NCI-H1105 treated with DMSO at 0.1 percent for 48 hours (cell line): ENCODE results near the gene DISC1.
A peak's percentile ranks its signal among the peaks of the same experiment; 100 is the strongest.
"Not testable (repeated sequence)": the region's sequence is repeated elsewhere in the genome, so short reads cannot be mapped to it uniquely, and the experiment has no call there.

Experiments
- DNase-seq: peaks from one replicate; lab custom pipeline; 2025; lab: John Stamatoyannopoulos, UW

The DISC1 gene

DNA sequence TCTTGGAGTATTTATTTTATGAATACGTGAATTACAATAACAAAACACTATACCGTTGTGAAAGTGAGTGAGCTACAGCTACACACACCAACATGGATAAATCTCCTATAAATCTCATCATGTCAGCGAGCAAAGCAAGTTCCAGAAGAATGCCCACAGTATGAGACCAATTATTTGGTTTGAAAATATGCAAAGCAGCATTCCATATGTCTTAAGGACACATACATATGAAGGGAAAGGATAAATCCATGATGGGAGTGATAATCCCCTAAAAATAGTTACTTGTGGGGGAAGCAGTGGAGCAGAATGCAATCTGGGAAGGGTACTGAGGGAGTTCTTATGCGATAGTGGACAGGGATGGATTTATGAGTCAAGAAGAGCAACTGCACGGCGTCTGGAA lies 261.3 kb downstream of the DISC1 start:
- no peak for DNase-seq

GRCh38 chr1:231890791-231891190 lies 264.2 kb downstream of the DISC1 start:
- no peak for DNase-seq

GRCh38 chr1:231893400-231894102 lies 267.0 kb downstream of the DISC1 start:
- no peak for DNase-seq

DNA sequence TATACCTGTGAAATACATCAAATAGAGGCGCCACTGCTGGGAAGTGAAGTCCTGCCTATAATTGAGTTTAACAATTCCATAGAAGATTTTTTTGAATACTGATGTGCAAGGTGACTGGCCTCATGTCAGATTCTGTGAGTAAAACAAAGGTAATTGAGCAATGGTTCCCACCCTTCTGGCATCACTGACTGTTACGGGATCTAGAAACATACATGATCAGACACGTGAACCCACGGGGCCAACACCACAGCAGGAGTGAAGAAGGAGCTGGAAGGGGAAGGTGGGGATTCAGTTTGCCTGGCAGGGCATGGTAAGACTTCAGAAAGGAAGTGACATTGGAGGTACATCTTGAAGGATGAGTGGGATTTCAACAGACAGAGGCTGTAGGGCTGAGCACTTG lies 270.2 kb downstream of the DISC1 start:
- no peak for DNase-seq

- DNase-seq = no peak
Observed at GRCh38 chr1:231899046-231899445, 272.5 kb downstream of the DISC1 start.

DNA sequence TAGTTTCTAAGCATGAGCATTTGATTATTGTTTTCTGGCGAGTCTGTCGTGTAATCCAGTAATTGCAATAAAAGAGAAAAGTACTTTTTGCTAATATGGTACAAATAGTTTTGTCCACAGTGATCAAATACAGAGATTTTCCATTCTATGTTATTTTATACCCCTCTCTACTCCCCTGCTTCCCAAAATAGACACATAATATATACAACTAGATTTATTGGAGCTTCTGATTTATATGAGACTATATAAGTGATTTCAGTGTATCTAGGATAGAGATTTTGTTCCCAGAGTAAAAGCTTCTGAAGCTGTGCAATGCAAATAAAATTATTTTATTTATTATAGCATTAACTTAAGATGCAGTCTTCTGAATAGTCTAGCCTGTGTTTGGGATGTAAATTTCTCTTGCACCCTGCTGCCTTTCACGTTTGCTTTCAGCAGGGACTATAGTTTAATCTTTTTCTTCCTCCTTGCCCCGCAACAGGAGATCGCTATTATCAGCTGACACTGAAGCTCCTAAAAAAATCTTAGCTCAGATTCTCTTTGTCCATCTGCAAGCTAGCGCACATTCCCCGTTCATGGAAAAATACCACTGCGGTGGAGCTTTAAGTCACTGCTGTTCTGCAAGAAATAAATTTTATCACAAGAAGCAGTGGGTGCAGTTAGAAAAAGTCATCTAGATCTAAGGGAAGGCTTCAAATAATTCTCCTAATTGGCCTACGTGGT lies 273.3 kb downstream of the DISC1 start:
- no peak for DNase-seq

- DNase-seq = no peak
Observed at GRCh38 chr1:231903586-231904081, 277.0 kb downstream of the DISC1 start.

- DNase-seq = not testable (repeated sequence)
Observed at GRCh38 chr1:231907310-231907709, 280.7 kb downstream of the DISC1 start.

- no peak for DNase-seq
Observed at GRCh38 chr1:231913493-231913892, 286.9 kb downstream of the DISC1 start.

- DNase-seq = no peak
Observed at GRCh38 chr1:231918239-231919015, 291.8 kb downstream of the DISC1 start.

- DNase-seq = no peak
Observed at GRCh38 chr1:231919239-231919885, 292.8 kb downstream of the DISC1 start.

DNA sequence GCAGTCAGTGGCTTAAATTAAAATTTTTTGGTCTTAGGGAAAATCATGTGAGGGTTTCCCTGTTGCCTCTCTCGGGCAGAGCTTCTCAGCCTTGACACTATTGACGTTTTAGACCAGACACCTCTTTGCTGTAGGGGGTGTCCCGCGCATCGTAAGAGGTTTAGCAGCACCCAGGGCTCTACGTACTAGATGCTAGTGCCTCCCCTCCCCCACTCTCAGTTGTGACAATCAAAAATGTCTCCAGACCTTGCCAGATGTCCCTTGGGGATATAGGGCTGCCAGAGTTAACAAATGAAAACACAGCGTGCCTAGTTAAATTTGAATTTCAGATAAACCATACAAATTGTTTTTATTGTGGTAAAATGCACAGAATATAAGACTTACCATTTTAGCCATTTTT lies 293.3 kb downstream of the DISC1 start:
- DNase-seq = no peak

GRCh38 chr1:231921646-231922345 lies 295.2 kb downstream of the DISC1 start:
- DNase-seq = no peak

- no peak for DNase-seq
Observed at GRCh38 chr1:231923491-231924041, 297.0 kb downstream of the DISC1 start.

DNA sequence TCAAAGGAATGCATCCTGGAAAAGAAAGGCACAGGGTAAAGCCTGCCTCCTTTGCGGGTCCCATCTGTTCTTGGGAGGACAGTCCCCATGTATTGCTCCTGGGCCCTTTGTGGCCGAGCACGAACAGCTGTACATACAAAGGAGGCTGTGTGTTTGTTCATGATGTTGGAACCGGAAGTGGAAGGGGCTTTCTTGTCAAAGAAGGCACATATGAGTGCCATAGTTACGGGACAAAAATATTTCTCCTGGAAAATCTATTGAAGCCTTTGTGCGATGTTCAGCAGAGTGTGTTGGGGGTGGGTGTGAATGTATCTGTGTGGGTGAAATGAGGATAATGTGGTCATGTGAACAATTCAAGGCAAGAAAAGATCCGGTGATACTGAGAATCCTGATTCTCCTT lies 297.6 kb downstream of the DISC1 start:
- DNase-seq = no peak

DNA sequence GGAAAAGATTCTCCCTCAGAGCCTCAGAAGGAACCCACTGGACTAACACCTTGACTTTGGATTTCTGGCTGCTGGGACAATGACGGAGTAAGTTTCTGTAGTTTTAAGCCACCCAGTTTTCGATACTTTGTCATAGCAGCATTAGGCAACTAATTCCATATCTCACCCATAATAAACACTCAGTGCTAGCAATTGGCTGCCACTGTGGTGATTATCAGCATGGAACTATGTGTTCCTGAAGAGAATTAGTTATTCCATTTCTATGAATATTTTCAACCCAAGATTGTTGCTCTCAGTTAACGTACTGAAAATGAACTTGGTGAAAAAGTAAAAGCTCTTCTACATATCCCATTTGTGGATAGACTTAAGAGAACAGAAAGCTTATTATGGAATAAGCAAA lies 299.3 kb downstream of the DISC1 start:
- no peak for DNase-seq

DNA sequence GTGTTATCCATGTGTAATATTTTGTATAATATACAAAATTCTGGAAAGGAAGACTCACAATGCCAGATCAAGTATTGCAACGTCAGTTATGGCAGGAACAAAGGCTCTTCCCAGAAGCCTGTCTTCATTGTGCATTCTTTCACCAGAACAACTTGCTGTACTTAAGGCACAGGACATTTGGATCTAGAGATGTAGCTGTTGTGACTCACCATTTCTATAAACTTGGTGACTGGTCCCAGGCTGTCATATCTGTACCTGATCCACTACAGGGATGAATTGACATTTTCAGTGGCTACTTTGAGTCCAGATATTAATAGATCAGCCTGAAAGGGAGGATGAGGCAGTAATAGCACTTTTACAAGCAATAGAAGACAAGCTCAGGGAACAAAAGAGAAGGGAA lies 299.8 kb downstream of the DISC1 start:
- no peak for DNase-seq

DNA sequence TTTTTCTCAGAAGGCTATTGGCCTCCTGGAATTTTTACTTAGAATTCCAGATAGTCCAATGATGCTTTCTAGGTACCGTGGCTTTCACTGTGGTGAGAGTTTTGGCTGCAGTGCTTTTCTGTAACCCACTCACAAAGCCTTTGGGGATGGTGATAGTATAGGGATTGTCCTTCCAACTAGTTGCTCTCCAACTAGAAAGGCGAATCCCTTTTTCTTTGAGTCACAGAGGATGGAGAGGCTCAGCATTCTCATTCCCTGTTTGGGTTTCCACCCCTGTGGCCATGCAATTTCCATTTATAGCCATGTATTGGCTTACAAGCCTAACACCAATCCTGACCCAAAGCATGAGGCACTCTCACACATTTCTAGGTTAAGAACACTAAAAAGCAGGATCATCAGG lies 300.3 kb downstream of the DISC1 start:
- no peak for DNase-seq

- DNase-seq = peak; percentile 36
Observed at GRCh38 chr1:231927431-231927830, 300.8 kb downstream of the DISC1 start.

DNA sequence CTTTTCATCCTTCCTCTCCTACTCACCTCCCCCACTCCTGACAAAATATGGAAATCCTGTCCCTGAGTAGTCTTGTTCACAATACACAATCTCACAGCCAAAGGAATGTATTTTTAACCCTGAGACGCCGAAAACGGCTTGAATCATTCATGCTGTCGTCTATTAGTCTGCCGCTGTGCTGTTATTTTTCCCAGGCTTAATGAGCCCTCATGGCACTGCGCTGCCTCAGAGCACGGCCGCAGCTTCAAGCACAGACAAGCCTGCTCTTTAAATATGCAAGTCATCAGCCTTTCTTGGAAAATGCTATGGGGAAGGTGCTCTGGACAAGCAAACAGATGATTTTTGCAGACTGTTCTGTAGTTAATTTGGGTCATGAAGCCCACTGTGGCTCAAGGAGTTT lies 302.7 kb downstream of the DISC1 start:
- peak; percentile 58 for DNase-seq

DNA sequence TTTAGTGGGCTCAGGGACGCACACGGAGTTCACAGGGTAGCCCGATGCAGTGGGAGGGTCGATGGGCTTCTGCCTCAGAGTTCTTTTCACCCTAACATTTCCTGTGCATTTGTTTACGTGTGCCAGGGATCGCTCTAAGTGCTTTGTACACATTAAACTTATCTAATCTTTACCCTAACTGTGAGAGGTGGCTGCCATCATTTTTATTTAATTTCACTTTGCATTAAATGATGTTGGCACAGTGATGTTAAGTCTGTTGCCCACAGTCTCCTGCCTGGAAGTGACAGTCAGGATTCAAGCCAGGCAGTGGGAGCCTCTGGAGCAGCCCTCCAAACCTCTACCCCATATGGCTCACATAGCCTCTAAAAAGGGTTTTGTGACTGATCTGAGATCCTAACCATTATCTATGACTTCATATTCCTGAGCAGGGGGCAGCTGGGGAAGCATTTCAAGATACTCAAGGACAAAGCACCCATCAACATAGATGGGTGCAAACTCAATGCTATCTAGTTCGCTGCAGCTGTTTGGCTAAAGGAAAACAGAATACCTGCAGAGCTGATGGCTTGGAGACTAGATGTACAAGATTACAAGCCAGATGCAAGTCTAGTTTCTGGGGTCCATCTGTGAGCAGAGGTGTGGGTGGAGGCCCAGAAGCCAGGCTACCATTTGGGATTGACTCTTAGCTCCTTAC lies 303.8 kb downstream of the DISC1 start:
- no peak for DNase-seq
